CD4-positive, alpha-beta memory T cell (primary cell): ENCODE measurements around the gene C9orf78. TPM values are rescaled to one million over a fixed set of nuclear protein-coding genes. Genes with fewer than 3 reads are reported as not detected.
A peak's percentile ranks its signal among the peaks of the same experiment; 100 is the strongest.

Source experiments
- CTCF ChIA-PET: fragments of 350-600 bp; sonication (Branson Sonifier 250); formaldehyde crosslinking; loops from one replicate; lab custom pipeline; 2021; ENCODE audit warnings: inconsistent platforms; ENCODE audit not compliant: partially characterized antibody; lab: Charles Lee
- POLR2A ChIA-PET: fragments of 350-600 bp; sonication (Branson Sonifier 250); formaldehyde crosslinking; loops from one replicate; lab custom pipeline; 2021; ENCODE audit not compliant: partially characterized antibody; lab: Charles Lee
- DNase-seq, 5 donors: peaks; one replicate each; pipeline versions ENCODE4 v3.0.0 to v3.0.0-alpha.2; 2020 to 2022; ENCODE audit warnings: mixed read lengths in 1 of 5
- H3K27ac ChIP-seq: one replicate; pipeline ENCODE4 v1.7.0; 2013; ENCODE audit warnings: low read depth, low read length
- H3K27me3 ChIP-seq: 2 replicates; pipeline ENCODE4 v1.7.0; 2013; ENCODE audit warnings: mild to moderate bottlenecking, low read length, moderate library complexity; ENCODE audit not compliant: insufficient read depth
- H3K36me3 ChIP-seq: 2 replicates; pipeline ENCODE4 v1.7.0; 2013; ENCODE audit warnings: mild to moderate bottlenecking, low read length, moderate library complexity; ENCODE audit not compliant: insufficient read depth
- H3K4me1 ChIP-seq: 2 replicates; pipeline ENCODE4 v1.7.0; 2013; ENCODE audit warnings: mild to moderate bottlenecking, low read length, moderate library complexity; ENCODE audit not compliant: insufficient read depth
- H3K4me3 ChIP-seq, 2 donors: one replicate each; pipeline ENCODE4 v1.7.0; 2013; ENCODE audit warnings: low read length in 2 of 2, mild to moderate bottlenecking in 1 of 2
- H3K9me3 ChIP-seq, 2 donors: one replicate each; pipeline ENCODE4 v1.7.0; 2013; ENCODE audit warnings: low read length in 2 of 2, control low read depth in 1 of 2; ENCODE audit not compliant: control insufficient read depth in 1 of 2
- H3K27ac Mint-ChIP-seq, 7 donors: one replicate each; pipeline ENCODE4 v1.8.0; 2020 to 2021; ENCODE audit warnings: mixed read lengths in 7 of 7, mild to moderate bottlenecking in 6 of 7, inconsistent platforms in 3 of 7, moderate library complexity in 3 of 7
- H3K27me3 Mint-ChIP-seq, 2 donors: one replicate each; pipeline ENCODE4 v1.8.0; 2020 to 2021; ENCODE audit warnings: mixed read lengths in 2 of 2
- H3K36me3 Mint-ChIP-seq, 2 donors: one replicate each; pipeline ENCODE4 v1.8.0; 2020 to 2021; ENCODE audit warnings: mixed read lengths in 2 of 2, inconsistent platforms in 1 of 2, mild to moderate bottlenecking in 1 of 2
- H3K4me1 Mint-ChIP-seq, 4 donors: one replicate each; pipeline ENCODE4 v1.8.0; 2020 to 2021; ENCODE audit warnings: mixed read lengths in 4 of 4, mild to moderate bottlenecking in 1 of 4
- H3K4me3 Mint-ChIP-seq, 8 donors: one replicate each; pipeline ENCODE4 v1.8.0; 2020 to 2021; ENCODE audit warnings: mixed read lengths in 8 of 8, mild to moderate bottlenecking in 7 of 8, moderate library complexity in 6 of 8, inconsistent platforms in 3 of 8
- H3K9me3 Mint-ChIP-seq, 8 donors: one replicate each; pipeline ENCODE4 v1.8.0; 2020 to 2021; ENCODE audit warnings: mixed read lengths in 8 of 8, mild to moderate bottlenecking in 5 of 8, inconsistent platforms in 3 of 8, moderate library complexity in 1 of 8
- intact Hi-C: fragments of 100-400 bp; cut with micrococcal nuclease; formaldehyde crosslinking; loops from one replicate; pipeline ENCODE4 v1.15.1; 2023
- polyA plus RNA-seq, 2 donors: library from polyadenylated mRNA; unstranded; fragments of 300-500 nt; fragmentation: Illumina TruSeq; gene quantifications; one replicate each; pipeline ENCODE4 v1.2.3, GENCODE V29; 2021
- total RNA-seq, 2 experiments: library from RNA; stranded (reverse); gene quantifications; one replicate each; pipeline ENCODE4 v1.2.3, GENCODE V29; 2021

C9orf78 gene
- total RNA-seq (10 to 100 TPM; 95.5 to 96.9 TPM), polyA plus RNA-seq (100 to 1,000 TPM; 204 to 206 TPM)

DNA sequence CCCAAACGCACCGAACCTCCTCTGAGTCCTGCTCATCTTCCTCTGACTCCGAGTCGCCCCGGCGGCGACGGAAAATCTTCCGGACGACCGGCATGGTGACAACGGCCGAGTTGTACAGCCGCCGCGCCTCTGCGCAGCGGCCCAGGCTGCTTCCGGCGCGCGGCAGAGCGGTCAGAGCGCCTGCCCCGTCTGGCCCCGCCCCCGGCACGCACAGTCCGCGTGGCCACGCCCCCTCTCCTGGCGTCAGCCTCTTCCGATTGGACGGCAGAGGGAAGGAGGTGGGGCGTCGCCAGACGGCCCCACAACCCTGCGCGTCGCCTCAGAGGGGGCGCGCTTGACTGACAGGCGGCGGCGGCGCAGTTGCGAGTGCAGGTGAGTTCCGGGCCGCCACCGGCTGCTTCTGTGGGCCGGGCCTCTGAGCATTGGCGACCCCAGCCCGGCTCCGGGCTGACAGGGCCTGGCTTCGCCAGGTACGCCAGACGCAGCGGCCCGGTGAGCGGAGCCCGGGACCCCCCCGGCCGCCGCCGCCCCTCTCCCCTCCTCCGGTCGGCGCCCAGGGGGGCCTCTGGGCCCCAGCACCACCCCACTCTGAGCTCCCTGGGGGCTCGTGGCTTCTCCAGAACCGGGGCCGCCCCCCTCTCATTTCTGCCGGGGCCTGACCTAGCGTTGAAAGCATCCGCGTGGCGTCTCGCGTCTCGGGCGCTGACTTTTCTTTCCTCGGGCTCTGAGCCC lies at the start of gene C9orf78, which contains the start of gene USP20:
Gene C9orf78, minus strand, starts transcription at position 148 of the 732 bp plus-strand sequence. Its CDS starts 54 bp downstream, at position 94.
Gene USP20, plus strand, starts transcription at position 331 of the 732 bp plus-strand sequence. CDS start 17,098 bp downstream, outside the sequence.
- H3K36me3 Mint-ChIP-seq, result peaks cover 18 to 63% of the 10 kb centered on the region in 2 donors
- intact Hi-C loops, result loop anchor here (1.0 to 5.0 kb wide), 6 partner anchors 11 to 218 kb away; partner anchors contain the start of genes GPR107, TOR1A and TOR1B
- Histone ChIP-seq H3K4me1 (peaks cover 60% of the 10 kb centered on the region), H3K27me3 (no peaks in the 10 kb centered on the region), H3K36me3 (peaks cover 33% of the 10 kb centered on the region), H3K9me3 (no peaks in the 10 kb centered on the region), H3K4me3 (peak within 1 kb of the TSS; percentile 76 to 98), H3K27ac (peak within 1 kb of the TSS; percentile 92)
- ChIA-PET POLR2A (interaction anchor here (0.7 to 10.4 kb wide), 25 partner anchors 9 to 293 kb away, joined by 3 to 221 read pairs (median 5); partner anchors contain the start of genes FNBP1, TOR1A and TOR1B), CTCF (interaction anchor here (0.9 to 6.2 kb wide), 5 partner anchors 33 to 264 kb away, joined by 3 to 41 read pairs (median 3); no protein-coding TSS in a partner anchor)
- H3K4me3 Mint-ChIP-seq, result peak within 1 kb of the TSS; percentile 96 to 99 (median 98)
- H3K27me3 Mint-ChIP-seq, result no peaks in the 10 kb centered on the region
- peak; percentile 95 to 98 (median 98) for DNase-seq
- no peaks in the 10 kb centered on the region for H3K9me3 Mint-ChIP-seq
- peak within 1 kb of the TSS; percentile 97 to 99 (median 99) for H3K27ac Mint-ChIP-seq
- peaks cover 41 to 69% (median 56%) of the 10 kb centered on the region in 4 donors for H3K4me1 Mint-ChIP-seq

- Histone ChIP-seq H3K27me3 (no peaks in the 10 kb centered on the region), H3K36me3 (peaks cover 9% of the 10 kb centered on the region), H3K4me1 (peaks cover 62% of the 10 kb centered on the region), H3K9me3 (no peaks in the 10 kb centered on the region), H3K27ac (peak overlapping the region; percentile 98), H3K4me3 (peak overlapping the region; percentile 78 to 80)
- CTCF ChIA-PET, result interaction anchor here (0.7 to 4.0 kb wide), 30 partner anchors 8 to 356 kb away, joined by 3 to 41 read pairs (median 4); partner anchors contain the start of genes C9orf78, FNBP1, GPR107 and USP20
- peak overlapping the region; percentile 90 to 98 (median 94) for H3K4me3 Mint-ChIP-seq
- intact Hi-C loops, result loop anchor here (1.0 to 5.0 kb wide), 9 partner anchors 15 to 215 kb away; partner anchors contain the start of genes C9orf78, GPR107, TOR1A and TOR1B
- POLR2A ChIA-PET, result interaction anchor here (0.6 to 18.1 kb wide), 28 partner anchors 10 to 811 kb away, joined by 3 to 423 read pairs (median 6); partner anchors contain the start of genes C9orf78, FNBP1, GPR107 and USP20
- H3K27ac Mint-ChIP-seq, result peak overlapping the region; percentile 99 to 100 (median 100)
- H3K27me3 Mint-ChIP-seq, result no peaks in the 10 kb centered on the region
- H3K4me1 Mint-ChIP-seq, result peaks cover 26 to 60% (median 40%) of the 10 kb centered on the region in 4 donors
- peaks cover 6 to 50% of the 10 kb centered on the region in 2 donors for H3K36me3 Mint-ChIP-seq
- peaks cover 0 to 6% (median 0%) of the 10 kb centered on the region in 8 donors for H3K9me3 Mint-ChIP-seq
- peak; percentile 93 to 97 (median 95) for DNase-seq
Observed at GRCh38 chr9:129884220-129885017, 49.3 kb upstream of the C9orf78 start.

GRCh38 chr9:129881547-129882324 lies 46.7 kb upstream of the C9orf78 start:
- DNase-seq, result no peak
- H3K9me3 ChIP-seq, result no peaks in the 10 kb centered on the region
- no peaks in the 10 kb centered on the region for H3K27me3 Mint-ChIP-seq
- ChIA-PET CTCF (no interaction called here), POLR2A (interaction anchor here (14.4 to 18.1 kb wide), 3 partner anchors 16 to 159 kb away, joined by 221 to 423 read pairs (median 392); partner anchors contain the start of genes C9orf78, FNBP1 and USP20)
- peaks cover 42% of the 10 kb centered on the region for H3K4me1 ChIP-seq
- no peaks in the 10 kb centered on the region for H3K27me3 ChIP-seq
- peaks cover 0 to 2% (median 0%) of the 10 kb centered on the region in 8 donors for H3K9me3 Mint-ChIP-seq
- peaks cover 17 to 46% of the 10 kb centered on the region in 2 donors for H3K36me3 Mint-ChIP-seq
- H3K27ac Mint-ChIP-seq, result peak overlapping the region in 4 of 7 donors; percentile 73 to 100 (median 77)
- peaks cover 12% of the 10 kb centered on the region for H3K36me3 ChIP-seq
- H3K4me1 Mint-ChIP-seq, result peaks cover 11 to 42% (median 26%) of the 10 kb centered on the region in 4 donors
- H3K4me3 Mint-ChIP-seq, result peak overlapping the region in 1 of 8 donors; percentile 52
- H3K27ac ChIP-seq, result no peak overlapping the region
- no peak overlapping the region for H3K4me3 ChIP-seq
- intact Hi-C loops, result no loop called here

- no peaks in the 10 kb centered on the region for H3K27me3 Mint-ChIP-seq
- peaks cover 0 to 2% (median 0%) of the 10 kb centered on the region in 8 donors for H3K9me3 Mint-ChIP-seq
- H3K4me1 ChIP-seq, result peaks cover 36% of the 10 kb centered on the region
- ChIA-PET POLR2A (interaction anchor here (0.8 to 18.1 kb wide), 5 partner anchors 8 to 62 kb away, joined by 3 to 423 read pairs (median 13); partner anchors contain the start of genes C9orf78 and USP20), CTCF (interaction anchor here (0.9 kb wide), 1 partner anchor 219 kb away, joined by 3 read pairs; no protein-coding TSS in a partner anchor)
- peaks cover 19 to 46% of the 10 kb centered on the region in 2 donors for H3K36me3 Mint-ChIP-seq
- H3K9me3 ChIP-seq, result no peaks in the 10 kb centered on the region
- intact Hi-C loops, result no loop called here
- H3K4me3 ChIP-seq, result no peak overlapping the region
- H3K27ac Mint-ChIP-seq, result peak overlapping the region in 2 of 7 donors; percentile 24 to 55
- peaks cover 8 to 37% (median 23%) of the 10 kb centered on the region in 4 donors for H3K4me1 Mint-ChIP-seq
- H3K36me3 ChIP-seq, result peaks cover 16% of the 10 kb centered on the region
- DNase-seq, result no peak
- H3K27me3 ChIP-seq, result no peaks in the 10 kb centered on the region
- no peak overlapping the region for H3K4me3 Mint-ChIP-seq
- no peak overlapping the region for H3K27ac ChIP-seq
Observed at GRCh38 chr9:129880654-129881546, 45.8 kb upstream of the C9orf78 start.

- peaks cover 24% of the 10 kb centered on the region for H3K36me3 ChIP-seq
- H3K27ac Mint-ChIP-seq, result peak overlapping the region in 4 of 7 donors; percentile 15 to 69 (median 40)
- no peak overlapping the region for H3K27ac ChIP-seq
- H3K36me3 Mint-ChIP-seq, result peaks cover 19 to 43% of the 10 kb centered on the region in 2 donors
- peaks cover 0 to 2% (median 0%) of the 10 kb centered on the region in 8 donors for H3K9me3 Mint-ChIP-seq
- H3K27me3 Mint-ChIP-seq, result no peaks in the 10 kb centered on the region
- no peak for DNase-seq
- ChIA-PET CTCF (interaction anchor here (0.9 kb wide), 1 partner anchor 220 kb away, joined by 3 read pairs; no protein-coding TSS in a partner anchor), POLR2A (interaction anchor here (0.8 to 18.1 kb wide), 4 partner anchors 9 to 61 kb away, joined by 3 to 423 read pairs (median 8); no protein-coding TSS in a partner anchor)
- H3K27me3 ChIP-seq, result no peaks in the 10 kb centered on the region
- peaks cover 36% of the 10 kb centered on the region for H3K4me1 ChIP-seq
- no peaks in the 10 kb centered on the region for H3K9me3 ChIP-seq
- H3K4me1 Mint-ChIP-seq, result peaks cover 8 to 36% (median 20%) of the 10 kb centered on the region in 4 donors
- no peak overlapping the region for H3K4me3 ChIP-seq
- no peak overlapping the region for H3K4me3 Mint-ChIP-seq
- intact Hi-C loops, result no loop called here
Observed at GRCh38 chr9:129879991-129880653, 45.0 kb upstream of the C9orf78 start.
